NCI-H446 treated with DMSO at 0.1 percent for 48 hours (cell line): ENCODE data around the gene JADE1.

Experiments
- DNase-seq: peaks from one replicate; lab custom pipeline; 2025; lab: John Stamatoyannopoulos, UW

JADE1 gene

GRCh38 chr4:128809477-128810330 lies at the start of gene JADE1:
Gene JADE1, plus strand, starts transcription at chr4:128809700. Its CDS starts 22,059 bp downstream, at chr4:128831759.
- DNase-seq, result peak; percentile 79

GRCh38 chr4:128766781-128767180 lies 42.7 kb upstream of the JADE1 start:
- no peak for DNase-seq

- DNase-seq, result no peak
Measured at GRCh38 chr4:128768373-128768996, 41.0 kb upstream of the JADE1 start.

GRCh38 chr4:128769011-128769410 lies 40.5 kb upstream of the JADE1 start:
- DNase-seq, result no peak

- no peak for DNase-seq
Measured at GRCh38 chr4:128770807-128771206, 38.7 kb upstream of the JADE1 start.

- DNase-seq, result no peak
Measured at GRCh38 chr4:128775477-128775876, 34.0 kb upstream of the JADE1 start.

- no peak for DNase-seq
Measured at GRCh38 chr4:128775916-128776315, 33.6 kb upstream of the JADE1 start.

- DNase-seq, result peak; percentile 38
Measured at GRCh38 chr4:128776794-128777216, 32.7 kb upstream of the JADE1 start.

GRCh38 chr4:128780688-128781087 lies 28.8 kb upstream of the JADE1 start:
- no peak for DNase-seq

- DNase-seq, result no peak
Measured at GRCh38 chr4:128782076-128782715, 27.3 kb upstream of the JADE1 start.

GRCh38 chr4:128782875-128783614 lies 26.5 kb upstream of the JADE1 start:
- peak; percentile 54 for DNase-seq

GRCh38 chr4:128787509-128788311 lies 21.8 kb upstream of the JADE1 start:
- DNase-seq, result no peak

- DNase-seq, result no peak
Measured at GRCh38 chr4:128793859-128794672, 15.4 kb upstream of the JADE1 start.

- no peak for DNase-seq
Measured at GRCh38 chr4:128796934-128797333, 12.6 kb upstream of the JADE1 start.

- DNase-seq, result no peak
Measured at GRCh38 chr4:128800284-128800683, 9.2 kb upstream of the JADE1 start.

- DNase-seq, result no peak
Measured at GRCh38 chr4:128800701-128801284, 8.7 kb upstream of the JADE1 start.

- DNase-seq, result no peak
Measured at GRCh38 chr4:128802680-128803628, 6.5 kb upstream of the JADE1 start.

- no peak for DNase-seq
Measured at GRCh38 chr4:128803783-128804182, 5.7 kb upstream of the JADE1 start.

- peak; percentile 34 for DNase-seq
Measured at GRCh38 chr4:128810331-128810870, 901 bp downstream of the JADE1 start.
